HEK293T (cell line): ENCODE results near the gene IL10RB.

Experiments used
- BHLHE40 ChIP-seq: fragments of 450-650 bp; IDR thresholded peaks from 2 replicates; pipeline ENCODE4 v1.6.1; 2016; ENCODE audit warnings: mild to moderate bottlenecking, moderate library complexity, borderline replicate concordance
- CTBP1 ChIP-seq: fragments of 450-650 bp; IDR thresholded peaks from 2 replicates; pipeline ENCODE4 v1.6.1; 2016; ENCODE audit warnings: borderline replicate concordance
- FOXA1 ChIP-seq: fragments of 450-650 bp; IDR thresholded peaks from 2 replicates; pipeline ENCODE4 v1.6.1; 2016; ENCODE audit warnings: mild to moderate bottlenecking
- FOXK2 ChIP-seq: fragments of 450-650 bp; IDR thresholded peaks from 2 replicates; pipeline ENCODE4 v1.6.1; 2016; ENCODE audit warnings: mild to moderate bottlenecking
- FOXM1 ChIP-seq: fragments of 450-650 bp; IDR thresholded peaks from 2 replicates; pipeline ENCODE4 v1.6.1; 2017; ENCODE audit warnings: mild to moderate bottlenecking, borderline replicate concordance
- L3MBTL2 ChIP-seq: fragments of 450-650 bp; conservative IDR thresholded peaks from 2 replicates; pipeline ENCODE4 v1.6.1; 2016; ENCODE audit warnings: mild to moderate bottlenecking
- LEF1 ChIP-seq: fragments of 450-650 bp; IDR thresholded peaks from 2 replicates; pipeline ENCODE4 v1.6.1; 2017; ENCODE audit warnings: mild to moderate bottlenecking, borderline replicate concordance
- NFRKB ChIP-seq: fragments of 450-650 bp; IDR thresholded peaks from 2 replicates; pipeline ENCODE4 v1.6.1; 2016; ENCODE audit warnings: mild to moderate bottlenecking, moderate library complexity
- SP1 ChIP-seq: fragments of 450-650 bp; IDR thresholded peaks from 2 replicates; pipeline ENCODE4 v1.6.1; 2017
- SUZ12 ChIP-seq: fragments of 450-650 bp; IDR thresholded peaks from 2 replicates; pipeline ENCODE4 v1.6.1; 2016; ENCODE audit warnings: mild to moderate bottlenecking
- TARDBP ChIP-seq: fragments of 450-650 bp; IDR thresholded peaks from 2 replicates; pipeline ENCODE4 v1.6.1; 2016
- ZNF384 ChIP-seq: fragments of 450-650 bp; IDR thresholded peaks from 2 replicates; pipeline ENCODE4 v1.6.1; 2016
- TF ChIP-seq, protein P1 (sequence below): fragments of 450-650 bp; IDR thresholded peaks from 2 replicates; pipeline ENCODE4 v1.6.1; 2016

DNA sequence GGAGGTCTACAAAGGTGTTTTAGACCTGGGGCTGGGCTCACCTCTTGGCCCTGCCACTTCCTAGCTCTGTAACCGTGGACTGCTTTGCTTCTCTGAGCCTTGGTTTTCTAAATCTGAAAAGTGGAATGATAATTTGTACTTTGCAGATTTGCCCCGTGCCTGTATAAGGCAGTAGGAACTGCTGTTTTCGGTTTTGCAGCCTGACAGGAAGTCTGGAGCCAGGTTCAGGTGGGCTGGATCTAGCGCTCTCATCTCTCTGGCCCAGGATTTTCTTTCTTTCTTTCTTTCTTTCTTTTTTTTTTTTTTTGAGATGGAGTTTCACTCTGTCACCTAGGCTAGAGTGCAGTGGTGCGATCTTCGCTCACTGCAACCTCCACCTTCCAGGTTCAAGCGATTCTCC lies 19.2 kb upstream of the IL10RB start:
- TF ChIP-seq NFRKB, result no peak
- TF ChIP-seq BHLHE40, result no peak
- no peak for TF ChIP-seq ZNF384
- no peak for TF ChIP-seq CTBP1
- TF ChIP-seq FOXA1, result no peak
- no peak for TF ChIP-seq LEF1
- no peak for TF ChIP-seq SP1
- TF ChIP-seq FOXK2, result no peak
- TF ChIP-seq SUZ12, result no peak
- no peak for TF ChIP-seq TARDBP
- no peak for TF ChIP-seq FOXM1
- no peak for TF ChIP-seq L3MBTL2
- TF ChIP-seq, protein P1, sequence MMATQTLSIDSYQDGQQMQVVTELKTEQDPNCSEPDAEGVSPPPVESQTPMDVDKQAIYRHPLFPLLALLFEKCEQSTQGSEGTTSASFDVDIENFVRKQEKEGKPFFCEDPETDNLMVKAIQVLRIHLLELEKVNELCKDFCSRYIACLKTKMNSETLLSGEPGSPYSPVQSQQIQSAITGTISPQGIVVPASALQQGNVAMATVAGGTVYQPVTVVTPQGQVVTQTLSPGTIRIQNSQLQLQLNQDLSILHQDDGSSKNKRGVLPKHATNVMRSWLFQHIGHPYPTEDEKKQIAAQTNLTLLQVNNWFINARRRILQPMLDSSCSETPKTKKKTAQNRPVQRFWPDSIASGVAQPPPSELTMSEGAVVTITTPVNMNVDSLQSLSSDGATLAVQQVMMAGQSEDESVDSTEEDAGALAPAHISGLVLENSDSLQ, result no peak
